ENCODE results near the gene GALNT13.

GALNT13 gene

GRCh38 chr2:154481336-154481735 is 609.6 kb downstream of the GALNT13 start:
- TF ChIP-seq CTCF (IDR thresholded peaks at IDR 0.05; ENCODE audit: control insufficient read depth, extremely low read depth, insufficient read depth), result no peak
- no peak for DNase-seq (ENCODE audit: low read depth)
- H3K4me3 ChIP-seq (ENCODE audit: low read depth, low read length), result no peak overlapping the region

GRCh38 chr2:154484338-154485099 is 612.8 kb downstream of the GALNT13 start:
- no peak for TF ChIP-seq CTCF (IDR thresholded peaks at IDR 0.05; ENCODE audit: control insufficient read depth, extremely low read depth, insufficient read depth)
- no peak for DNase-seq (ENCODE audit: low read depth)
- H3K4me3 ChIP-seq (ENCODE audit: low read depth, low read length), result no peak overlapping the region

GRCh38 chr2:154488801-154489200 is 617.1 kb downstream of the GALNT13 start:
- H3K4me3 ChIP-seq (ENCODE audit: low read depth, low read length), result no peak overlapping the region
- TF ChIP-seq CTCF (IDR thresholded peaks at IDR 0.05; ENCODE audit: control insufficient read depth, extremely low read depth, insufficient read depth), result no peak
- no peak for DNase-seq (ENCODE audit: low read depth)

GRCh38 chr2:154489266-154489858 is 617.6 kb downstream of the GALNT13 start:
- no peak for TF ChIP-seq CTCF (IDR thresholded peaks at IDR 0.05; ENCODE audit: control insufficient read depth, extremely low read depth, insufficient read depth)
- no peak overlapping the region for H3K4me3 ChIP-seq (ENCODE audit: low read depth, low read length)
- DNase-seq (ENCODE audit: low read depth), result no peak

- DNase-seq (ENCODE audit: low read depth), result no peak
- TF ChIP-seq CTCF (IDR thresholded peaks at IDR 0.05; ENCODE audit: control insufficient read depth, extremely low read depth, insufficient read depth), result no peak
- no peak overlapping the region for H3K4me3 ChIP-seq (ENCODE audit: low read depth, low read length)
These were observed 618.8 kb downstream of the GALNT13 start for GRCh38 chr2:154490530-154490929.

GRCh38 chr2:154495455-154495868 is 623.7 kb downstream of the GALNT13 start:
- H3K4me3 ChIP-seq (ENCODE audit: low read depth, low read length), result no peak overlapping the region
- DNase-seq (ENCODE audit: low read depth), result no peak
- no peak for TF ChIP-seq CTCF (IDR thresholded peaks at IDR 0.05; ENCODE audit: control insufficient read depth, extremely low read depth, insufficient read depth)
